Keratinocyte (primary cell): ENCODE measurements around the gene TENM4. TPM values are rescaled to one million over a fixed set of nuclear protein-coding genes. Genes with fewer than 3 reads are reported as not detected.
A peak's percentile ranks its signal among the peaks of the same experiment; 100 is the strongest.

Experiments
- DNase-seq: peaks from one replicate; pipeline ENCODE4 v3.0.0-alpha.2; 2011; ENCODE audit warnings: low read depth, missing footprints, low spot score
- FAIRE-seq: peaks from 2 replicates; lab custom pipeline; 2011; peaks lifted over from hg19 to GRCh38; lab: Jason Lieb, UNC
- H2AFZ ChIP-seq: 2 replicates; pipeline ENCODE4 v1.6.0; 2012; ENCODE audit warnings: low read length, control low read depth, inconsistent platforms; ENCODE audit not compliant: control insufficient read depth
- H3K27ac ChIP-seq: 2 replicates; pipeline ENCODE4 v1.5.1; 2011; ENCODE audit warnings: low read length; ENCODE audit not compliant: control insufficient read depth, insufficient read depth
- H3K27me3 ChIP-seq: 3 replicates; pipeline ENCODE4 v1.6.0; 2011; ENCODE audit warnings: low read length; ENCODE audit not compliant: control insufficient read depth, insufficient read depth; ENCODE audit errors: extremely low read depth
- H3K36me3 ChIP-seq, 2 experiments: 2 replicates in 1 of 2; 3 replicates in 1 of 2; pipeline ENCODE4 v1.5.1; 2011; ENCODE audit warnings: low read length in 2 of 2, mild to moderate bottlenecking in 1 of 2; ENCODE audit not compliant: control insufficient read depth in 2 of 2, insufficient read depth in 2 of 2; ENCODE audit errors: extremely low read depth in 1 of 2
- H3K4me1 ChIP-seq: 3 replicates; pipeline ENCODE4 v1.5.1; 2011; ENCODE audit warnings: low read length; ENCODE audit not compliant: control insufficient read depth, insufficient read depth; ENCODE audit errors: extremely low read depth
- H3K4me2 ChIP-seq: 3 replicates; pipeline ENCODE4 v1.6.0; 2011; ENCODE audit warnings: low read depth, low read length; ENCODE audit not compliant: control insufficient read depth, insufficient read depth; ENCODE audit errors: extremely low read depth
- H3K4me3 ChIP-seq, 3 experiments: fragments of 200-600 bp in 1 of 3; sonication (generic) in 1 of 3; 2 replicates in 2 of 3; 3 replicates in 1 of 3; pipeline ENCODE4 v1.5.1; 2011 to 2016; ENCODE audit warnings: low read length in 3 of 3, mild to moderate bottlenecking in 3 of 3, control low read depth in 2 of 3, inconsistent platforms in 1 of 3, low read depth in 1 of 3, mixed read lengths in 1 of 3, mixed run types in 1 of 3, moderate library complexity in 1 of 3; ENCODE audit not compliant: control insufficient read depth in 2 of 3, insufficient read depth in 2 of 3; ENCODE audit errors: extremely low read depth in 1 of 3
- H3K79me2 ChIP-seq: 2 replicates; pipeline ENCODE4 v1.6.0; 2012; ENCODE audit warnings: low read length; ENCODE audit not compliant: control insufficient read depth, insufficient read depth
- H3K9ac ChIP-seq: 3 replicates; pipeline ENCODE4 v1.6.0; 2011; ENCODE audit warnings: low read length; ENCODE audit not compliant: control insufficient read depth, insufficient read depth; ENCODE audit errors: extremely low read depth
- H3K9me1 ChIP-seq: 3 replicates; pipeline ENCODE4 v1.6.0; 2011; ENCODE audit warnings: low read length; ENCODE audit not compliant: control insufficient read depth, insufficient read depth; ENCODE audit errors: extremely low read depth
- H3K9me3 ChIP-seq: 2 replicates; pipeline ENCODE4 v1.5.1; 2012; ENCODE audit warnings: low read depth, low read length; ENCODE audit not compliant: control insufficient read depth
- H4K20me1 ChIP-seq: 3 replicates; pipeline ENCODE4 v1.6.0; 2011; ENCODE audit warnings: low read length; ENCODE audit not compliant: control insufficient read depth, insufficient read depth; ENCODE audit errors: extremely low read depth
- EZH2 ChIP-seq: IDR thresholded peaks from one replicate; pipeline ENCODE4 v1.6.1; 2012; ENCODE audit warnings: inconsistent platforms, mild to moderate bottlenecking, low read length, moderate library complexity
- dilution Hi-C: fragments of 300-500 bp; cut with MboI; formaldehyde crosslinking; loops from one replicate; pipeline ENCODE4 v1.7.0; 2020; ENCODE audit warnings: low sequenced_read_pairs; ENCODE audit not compliant: extremely low pct_ligation_motif_present
- polyA plus RNA-seq, 5 experiments: library from polyadenylated mRNA; depleted of rRNA in 3 of 5; stranded (reverse) in 3 of 5; stranded (forward) in 1 of 5; unstranded in 1 of 5; fragments of >200 nt; gene quantifications; 1 replicate in 1 of 5; 2 replicates in 3 of 5; 3 replicates in 1 of 5; pipeline versions ENCODE4 v1.2.1 to v1.2.3, GENCODE V29; 2011 to 2012; ENCODE audit warnings: missing spikeins in 2 of 5, low read depth in 1 of 5, low replicate concordance in 1 of 5
- TF ChIP-seq, protein P1 (sequence below), 3 experiments: IDR thresholded peaks in 1 of 3; conservative IDR thresholded peaks in 1 of 3; optimal IDR thresholded peaks in 1 of 3; 2 replicates in 2 of 3; 3 replicates in 1 of 3; pipeline versions ENCODE3 to v1.5.1; 2011; ENCODE audit warnings: low read length in 3 of 3, mild to moderate bottlenecking in 3 of 3, moderate library complexity in 2 of 3, control low read depth in 1 of 3, inconsistent platforms in 1 of 3; ENCODE audit not compliant: insufficient read depth in 2 of 3; ENCODE audit errors: extremely low read depth in 1 of 3

The TENM4 gene
- polyA plus RNA-seq, 1 donor (not counting 4 experiments of a cell fraction or from before 2014, with no cell fraction given), result 3.5 TPM

DNA sequence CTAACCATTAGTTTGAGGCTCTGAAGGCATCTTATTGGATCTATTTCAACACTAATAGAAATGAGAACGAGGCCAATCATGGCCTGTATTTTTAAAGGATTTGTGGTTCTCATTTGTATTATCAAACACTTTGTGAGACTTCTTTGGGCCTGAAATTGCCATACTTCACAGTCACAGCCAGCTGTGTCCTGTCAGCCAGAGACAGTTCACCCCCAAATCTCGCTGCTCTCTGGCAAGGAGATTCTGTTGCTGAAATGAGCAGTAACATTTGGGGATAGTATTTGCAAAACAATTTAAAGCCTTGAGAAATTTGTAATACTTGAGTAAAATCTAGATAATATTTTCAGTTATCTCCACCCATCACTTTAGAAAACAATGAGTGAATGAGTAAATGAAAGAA lies 26.9 kb upstream of the TENM4 start:
- Histone ChIP-seq H3K79me2 (no peaks in the 10 kb centered on the region), H3K4me3 (no peak overlapping the region), H3K4me2 (no peak overlapping the region), H3K4me1 (peaks cover 2% of the 10 kb centered on the region), H3K9me3 (no peaks in the 10 kb centered on the region), H3K36me3 (no peaks in the 10 kb centered on the region), H3K9me1 (no peaks in the 10 kb centered on the region), H2AFZ (no peak overlapping the region), H3K27me3 (peaks cover 10% of the 10 kb centered on the region), H3K27ac (no peak overlapping the region), H4K20me1 (no peaks in the 10 kb centered on the region), H3K9ac (no peak overlapping the region)
- no peak for FAIRE-seq
- no peak for DNase-seq
- TF ChIP-seq EZH2, result no peak
- dilution Hi-C loops, result no loop called here

DNA sequence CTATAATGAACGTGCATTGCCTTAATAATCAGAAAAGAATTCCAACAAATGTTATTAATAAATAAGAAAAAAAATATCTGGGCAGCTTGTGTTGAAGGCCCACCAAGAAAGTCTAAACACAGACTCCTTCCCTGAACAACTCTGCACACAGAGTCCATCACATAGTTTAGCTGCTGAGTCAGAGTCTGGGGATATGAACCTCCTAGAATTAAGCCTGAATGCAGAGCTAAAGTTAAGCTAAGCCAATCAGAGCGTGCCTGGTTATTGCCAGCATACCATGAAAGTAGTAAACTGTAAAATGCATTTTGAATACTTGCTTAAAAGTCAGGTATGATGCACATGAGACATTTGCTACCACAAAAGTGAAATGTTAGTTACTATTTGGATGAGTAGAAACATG lies 25.6 kb upstream of the TENM4 start:
- Histone ChIP-seq H3K4me3 (no peak overlapping the region), H3K27me3 (peaks cover 7% of the 10 kb centered on the region), H3K36me3 (no peaks in the 10 kb centered on the region), H2AFZ (no peak overlapping the region), H4K20me1 (no peaks in the 10 kb centered on the region), H3K9me3 (no peaks in the 10 kb centered on the region), H3K9ac (no peak overlapping the region), H3K4me1 (peaks cover 6% of the 10 kb centered on the region), H3K9me1 (no peaks in the 10 kb centered on the region), H3K4me2 (no peak overlapping the region), H3K79me2 (no peaks in the 10 kb centered on the region), H3K27ac (no peak overlapping the region)
- dilution Hi-C loops, result no loop called here
- FAIRE-seq, result peak; percentile 90
- DNase-seq, result no peak
- TF ChIP-seq, protein P1, sequence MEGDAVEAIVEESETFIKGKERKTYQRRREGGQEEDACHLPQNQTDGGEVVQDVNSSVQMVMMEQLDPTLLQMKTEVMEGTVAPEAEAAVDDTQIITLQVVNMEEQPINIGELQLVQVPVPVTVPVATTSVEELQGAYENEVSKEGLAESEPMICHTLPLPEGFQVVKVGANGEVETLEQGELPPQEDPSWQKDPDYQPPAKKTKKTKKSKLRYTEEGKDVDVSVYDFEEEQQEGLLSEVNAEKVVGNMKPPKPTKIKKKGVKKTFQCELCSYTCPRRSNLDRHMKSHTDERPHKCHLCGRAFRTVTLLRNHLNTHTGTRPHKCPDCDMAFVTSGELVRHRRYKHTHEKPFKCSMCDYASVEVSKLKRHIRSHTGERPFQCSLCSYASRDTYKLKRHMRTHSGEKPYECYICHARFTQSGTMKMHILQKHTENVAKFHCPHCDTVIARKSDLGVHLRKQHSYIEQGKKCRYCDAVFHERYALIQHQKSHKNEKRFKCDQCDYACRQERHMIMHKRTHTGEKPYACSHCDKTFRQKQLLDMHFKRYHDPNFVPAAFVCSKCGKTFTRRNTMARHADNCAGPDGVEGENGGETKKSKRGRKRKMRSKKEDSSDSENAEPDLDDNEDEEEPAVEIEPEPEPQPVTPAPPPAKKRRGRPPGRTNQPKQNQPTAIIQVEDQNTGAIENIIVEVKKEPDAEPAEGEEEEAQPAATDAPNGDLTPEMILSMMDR (optimal IDR thresholded peaks at IDR 0.05 in 1 of 3, IDR thresholded peaks at IDR 0.05 in 1 of 3, conservative IDR thresholded peaks at IDR 0.05 in 1 of 3; ENCODE audit: extremely low read depth in 1 of 3, insufficient read depth in 2 of 3, low read length in 3 of 3), result no peak
- TF ChIP-seq EZH2, result no peak

DNA sequence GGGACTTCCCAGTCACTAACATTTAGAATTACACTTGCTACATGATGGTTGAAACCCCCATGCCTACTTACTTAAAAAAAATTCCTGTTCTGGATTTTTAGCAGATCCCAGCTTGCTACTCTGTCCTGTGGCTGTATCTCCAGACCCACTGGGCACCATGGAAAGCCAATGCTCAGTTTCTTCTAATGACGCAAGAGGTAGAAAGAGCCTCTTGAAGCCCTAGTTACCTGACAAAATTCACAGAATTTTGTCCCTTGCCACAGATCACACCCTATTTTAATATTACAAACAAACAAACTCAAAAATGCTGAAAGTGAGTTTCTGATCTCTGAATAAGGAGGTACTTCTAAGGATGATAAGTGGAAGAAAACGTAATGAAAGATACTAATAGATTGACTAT lies 24.3 kb upstream of the TENM4 start:
- Histone ChIP-seq H3K4me1 (peaks cover 11% of the 10 kb centered on the region), H3K9me3 (no peaks in the 10 kb centered on the region), H3K4me2 (no peak overlapping the region), H3K4me3 (no peak overlapping the region), H3K27ac (no peak overlapping the region), H3K9ac (no peak overlapping the region), H3K79me2 (no peaks in the 10 kb centered on the region), H3K9me1 (no peaks in the 10 kb centered on the region), H4K20me1 (no peaks in the 10 kb centered on the region), H3K36me3 (no peaks in the 10 kb centered on the region), H2AFZ (no peak overlapping the region), H3K27me3 (no peaks in the 10 kb centered on the region)
- FAIRE-seq, result no peak
- dilution Hi-C loops, result no loop called here
- TF ChIP-seq, protein P1 (optimal IDR thresholded peaks at IDR 0.05 in 1 of 3, IDR thresholded peaks at IDR 0.05 in 1 of 3, conservative IDR thresholded peaks at IDR 0.05 in 1 of 3; ENCODE audit: extremely low read depth in 1 of 3, insufficient read depth in 2 of 3, low read length in 3 of 3), result no peak
- no peak for TF ChIP-seq EZH2
- no peak for DNase-seq
